ENCODE results near the gene CHAC2.
"Not testable (repeated sequence)": the region's sequence is repeated elsewhere in the genome, so short reads cannot be mapped to it uniquely, and the experiment has no call there.

DNA sequence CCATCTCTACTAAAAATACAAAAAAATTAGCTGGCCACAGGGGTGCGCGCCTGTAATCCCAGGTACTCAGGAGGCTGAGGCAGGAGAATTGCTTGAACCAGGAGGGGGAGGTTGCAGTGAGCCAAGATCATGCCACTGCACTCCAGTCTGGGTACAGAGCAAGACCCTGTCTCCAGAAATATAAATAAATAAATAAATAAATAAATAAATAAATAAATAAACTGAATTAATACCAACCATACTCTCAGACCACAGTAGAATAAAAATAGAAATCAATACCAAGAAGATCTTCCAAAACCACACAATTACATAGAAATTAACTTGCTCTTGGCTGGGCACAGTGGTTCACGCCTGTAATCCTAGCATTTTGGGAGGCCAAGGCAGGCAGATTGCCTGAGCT, 46.7 kb upstream of the CHAC2 start:
- not testable (repeated sequence) for TF ChIP-seq POLR2A, CTCF (IDR thresholded peaks at IDR 0.05)
